GM21447 (cell line): ENCODE results near the gene CFAP97D1.
A peak's percentile ranks its signal among the peaks of the same experiment; 100 is the strongest.

Experiments
- ATAC-seq: cut with Tn5 transposase; IDR thresholded peaks from one replicate; pipeline ENCODE4 v1.9.1; 2021; ENCODE audit not compliant: unreplicated experiment

CFAP97D1 gene

DNA sequence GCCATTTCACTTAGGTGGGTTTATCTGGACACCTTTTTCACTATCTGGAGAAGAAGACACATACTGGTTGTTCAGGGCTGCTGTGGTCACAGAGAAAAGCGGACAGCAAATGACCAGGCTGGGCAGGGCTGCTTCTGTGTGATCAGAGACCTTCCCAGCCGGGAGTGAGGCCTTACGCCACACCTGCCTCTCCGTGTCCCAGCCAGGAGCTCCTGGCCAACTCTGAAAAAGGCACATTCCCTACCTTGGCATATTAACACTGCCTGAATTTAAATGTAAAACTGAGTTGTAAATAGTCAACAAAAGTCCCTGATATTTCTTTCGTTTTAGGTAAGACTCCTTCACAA, 12.5 kb upstream of the CFAP97D1 start:
- ATAC-seq, result no peak

DNA sequence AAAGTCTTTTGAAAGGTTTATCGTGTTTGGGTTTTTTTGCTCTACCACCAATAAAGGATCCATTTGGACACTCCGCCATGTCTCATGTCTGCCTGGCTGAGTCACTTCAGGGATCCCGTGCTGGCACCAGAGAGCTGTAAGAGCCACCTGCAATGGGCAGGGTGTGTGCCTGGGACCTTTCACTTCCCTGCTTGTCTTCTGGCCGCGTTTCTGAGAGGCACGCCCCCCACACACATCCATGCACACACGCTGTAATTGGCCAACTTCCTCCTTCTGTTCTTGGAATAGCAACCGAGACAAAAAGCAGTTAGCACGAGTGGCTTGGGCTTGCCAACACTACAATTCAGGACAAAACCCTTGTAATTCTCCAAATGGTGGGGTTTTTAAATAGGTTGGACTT, 11.9 kb upstream of the CFAP97D1 start:
- ATAC-seq, result no peak

DNA sequence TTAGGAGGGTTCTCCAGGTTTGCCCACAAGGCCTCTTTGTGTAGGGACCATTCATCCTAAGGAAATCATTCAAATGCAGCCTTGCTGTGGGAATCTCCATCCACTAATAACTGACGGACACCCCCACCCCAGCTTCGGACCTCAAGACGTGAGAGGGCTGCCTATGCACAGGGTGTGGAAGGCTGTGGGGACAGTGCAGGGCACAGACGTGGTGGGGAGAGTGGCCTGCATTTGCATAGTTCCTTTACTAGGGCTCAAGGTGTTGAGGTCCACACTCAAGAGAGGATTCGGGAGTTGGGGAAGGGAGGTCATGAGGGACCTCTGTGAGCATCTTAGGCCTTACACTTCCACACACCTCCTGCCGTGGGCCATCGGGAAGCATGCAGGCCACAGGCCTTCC, 11.3 kb upstream of the CFAP97D1 start:
- no peak for ATAC-seq

- no peak for ATAC-seq
Measured at GRCh38 chr17:43769426-43769825, 10.8 kb upstream of the CFAP97D1 start.

GRCh38 chr17:43769859-43770258, 10.4 kb upstream of the CFAP97D1 start:
- no peak for ATAC-seq

DNA sequence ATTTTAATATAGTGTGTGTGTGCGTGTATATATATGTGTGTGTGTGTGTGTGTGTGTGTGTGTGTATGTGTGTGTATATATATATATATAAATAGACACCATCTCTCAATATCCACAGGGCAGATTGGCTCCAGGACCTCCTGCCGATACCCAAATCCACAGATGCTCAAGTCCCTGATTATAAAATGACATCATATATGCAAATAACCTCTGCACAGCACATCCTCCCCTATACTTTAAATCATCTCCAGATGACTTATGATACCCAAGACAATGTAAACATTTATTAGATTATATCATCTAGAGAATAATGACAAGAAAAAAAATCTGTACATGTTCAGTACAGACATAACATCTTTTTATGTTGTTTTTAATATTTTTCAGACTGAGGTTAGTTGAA, 9.3 kb upstream of the CFAP97D1 start:
- ATAC-seq, result no peak

GRCh38 chr17:43771463-43771862, 8.8 kb upstream of the CFAP97D1 start:
- ATAC-seq, result no peak

DNA sequence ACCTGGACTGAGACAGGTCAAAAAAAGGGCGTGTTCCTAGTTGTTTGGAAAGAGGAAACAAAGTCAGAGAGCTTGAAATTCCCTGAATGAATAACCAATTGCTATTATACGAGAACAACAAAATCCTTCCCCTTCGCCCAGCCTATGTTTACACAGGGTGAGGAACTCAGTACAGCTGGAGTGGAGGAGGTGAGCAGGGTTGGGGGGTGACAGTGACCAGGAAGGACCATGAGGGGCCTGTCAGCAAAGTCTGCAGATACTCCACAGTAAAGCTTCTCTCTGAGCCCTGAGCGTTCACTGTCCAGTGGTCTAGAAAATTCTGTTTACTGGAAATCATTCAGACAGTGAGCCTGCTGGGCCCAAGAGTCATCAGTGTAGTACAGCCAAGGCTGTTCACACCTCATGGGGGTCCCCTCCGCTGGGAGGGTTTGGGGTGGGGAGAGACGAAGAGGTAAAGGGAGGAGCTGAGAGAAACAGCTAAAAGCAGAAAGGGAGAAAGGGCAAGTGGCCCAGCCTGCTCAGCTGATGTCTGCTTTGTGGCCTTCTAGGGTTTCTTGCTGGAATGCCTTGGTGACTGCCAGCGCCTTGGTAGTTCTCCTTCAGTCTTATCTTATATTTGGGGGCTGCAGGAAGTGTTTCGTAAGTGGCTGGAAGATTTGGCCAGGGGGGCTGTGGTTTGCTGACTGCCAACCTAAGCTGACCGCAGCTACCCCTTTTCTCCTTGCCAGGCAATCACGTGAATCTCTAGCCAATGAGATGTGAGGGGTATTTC, 7.2 kb upstream of the CFAP97D1 start:
- no peak for ATAC-seq

DNA sequence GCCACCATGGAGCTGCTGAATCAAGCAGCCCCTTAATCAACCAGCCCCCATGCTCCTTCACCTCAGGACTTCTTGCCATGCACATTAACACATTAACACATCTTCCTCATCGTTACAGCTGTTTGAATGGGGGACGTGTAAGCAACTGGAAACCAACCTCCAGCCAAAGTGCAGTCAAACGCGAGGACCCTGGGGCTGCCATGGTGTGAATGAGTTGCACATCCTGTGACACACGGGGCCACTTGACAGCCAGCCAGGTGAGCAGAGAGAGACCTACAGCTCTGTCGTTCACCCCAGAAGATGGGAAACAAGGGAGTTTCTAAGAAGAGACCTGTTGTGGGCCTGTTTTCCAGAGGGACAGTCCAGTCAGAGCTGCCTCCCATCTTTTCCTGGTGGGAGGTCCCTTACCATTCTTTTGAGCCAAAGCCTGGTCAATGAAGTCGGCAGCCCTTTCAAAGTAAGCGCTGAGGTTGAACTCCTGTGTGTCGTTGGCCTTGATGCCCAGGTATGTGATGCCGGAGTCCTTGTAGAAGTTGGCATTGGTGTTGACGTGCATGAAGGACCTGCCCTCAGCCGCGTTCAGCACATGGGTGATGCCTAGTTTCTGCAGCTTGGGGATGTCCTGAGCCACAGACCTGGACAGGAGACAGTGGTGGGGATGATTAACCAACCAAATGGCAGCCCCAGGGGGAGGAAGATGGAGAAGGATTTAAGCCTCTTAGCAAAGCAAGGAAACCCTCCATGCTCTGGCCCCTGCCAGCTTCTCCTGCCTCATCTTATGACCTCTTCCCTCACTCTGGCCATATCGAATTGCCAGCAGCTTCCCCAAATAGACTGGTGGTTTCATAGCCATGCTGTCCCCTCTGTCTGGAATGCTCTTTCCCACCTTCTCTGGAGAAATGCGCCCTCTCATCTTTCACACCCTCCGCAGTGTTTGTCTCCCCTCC, 5.7 kb upstream of the CFAP97D1 start:
- ATAC-seq, result no peak

DNA sequence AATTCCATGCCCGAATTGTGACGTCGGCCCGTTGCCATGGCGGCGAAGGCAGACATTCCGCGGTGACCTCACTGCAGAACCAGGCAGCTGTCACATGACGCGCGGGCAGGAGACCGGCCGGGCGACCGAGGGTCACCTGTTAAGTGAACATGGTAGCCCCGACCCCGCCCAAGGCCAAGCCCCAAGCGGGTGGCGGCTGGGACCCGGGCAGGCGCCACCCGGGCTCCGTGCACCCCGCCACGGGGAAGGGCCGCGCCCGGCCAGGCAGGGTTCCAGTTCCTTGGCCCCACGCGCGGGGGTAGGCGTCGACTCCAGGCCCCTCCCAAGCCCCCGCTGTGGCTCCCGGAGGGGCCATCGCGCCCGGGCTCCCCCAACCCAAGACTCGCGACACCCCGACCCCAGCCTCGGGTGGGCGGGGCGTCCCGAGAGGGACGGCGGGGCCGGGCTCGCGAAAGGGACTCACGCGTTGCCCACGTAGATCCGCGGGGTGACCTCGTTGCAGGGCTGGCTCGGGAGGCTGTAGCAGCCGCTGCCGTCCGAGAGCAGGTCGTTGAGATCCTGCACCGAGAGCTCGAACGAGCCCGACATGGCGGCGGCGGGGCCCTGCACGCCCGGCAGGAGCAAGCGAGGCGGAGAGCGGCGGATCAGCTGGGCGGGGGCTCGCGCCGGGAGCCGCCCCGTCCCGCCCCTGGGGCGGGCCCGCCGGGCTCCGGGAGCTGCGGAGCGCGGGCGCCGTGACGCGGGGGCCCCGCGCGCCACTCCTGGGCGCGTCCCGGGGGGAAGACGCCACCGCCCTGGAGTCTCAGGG, 1.7 kb upstream of the CFAP97D1 start, which contains the start of gene DUSP3:
DUSP3 (minus strand) TSS at position 641 of the 808 bp plus-strand sequence; CDS start at position 588, 53 bp downstream.
- ATAC-seq, result peak; percentile 72

DNA sequence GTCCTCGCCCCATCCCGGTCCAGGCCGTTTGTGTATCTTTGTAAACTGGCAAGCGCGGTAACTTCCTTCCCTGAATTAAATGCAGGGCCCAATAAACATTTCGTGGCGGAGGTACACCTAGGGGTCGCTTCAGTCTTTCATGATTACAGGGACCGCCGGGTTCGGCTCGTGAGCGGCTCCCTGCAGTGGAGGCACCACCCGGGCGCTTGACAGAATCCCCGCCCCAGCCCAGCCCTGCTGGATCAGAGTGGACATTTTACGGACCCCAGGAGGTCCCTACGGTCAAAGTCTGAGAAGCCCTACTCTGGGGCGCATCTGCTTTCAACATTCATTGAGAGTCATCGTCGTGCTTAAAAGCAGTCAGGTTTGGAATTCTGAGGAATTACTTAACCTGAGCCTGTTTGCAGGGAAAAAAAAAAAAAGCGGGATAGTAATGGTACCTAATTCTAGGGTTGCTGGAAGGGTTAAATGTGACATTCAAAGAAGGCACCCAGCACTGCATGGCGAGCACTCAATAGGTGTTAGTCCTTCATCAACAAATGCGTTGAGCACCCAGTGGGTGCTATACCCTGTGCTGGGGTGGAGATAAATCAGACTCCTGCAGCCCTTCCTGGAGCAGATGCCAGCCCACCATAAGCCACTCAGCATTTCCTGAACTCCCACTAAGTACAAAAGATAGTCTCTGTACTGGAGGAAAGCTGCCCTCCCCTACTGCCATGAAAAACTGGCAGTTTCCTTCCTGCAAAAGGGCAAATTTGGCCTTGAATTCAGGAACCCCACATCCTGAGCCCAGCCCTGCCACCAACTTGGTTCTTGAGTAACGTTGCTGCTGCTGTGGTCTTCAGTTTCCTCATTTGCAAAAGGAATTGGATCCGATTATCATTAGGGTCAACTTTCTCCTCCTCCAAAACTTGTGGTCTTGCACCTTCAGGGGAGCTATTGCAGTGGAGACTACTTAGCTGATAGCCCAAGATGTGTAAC, 800 bp upstream of the CFAP97D1 start:
- no peak for ATAC-seq

GRCh38 chr17:43782913-43783680, 2.9 kb downstream of the CFAP97D1 start:
- no peak for ATAC-seq

DNA sequence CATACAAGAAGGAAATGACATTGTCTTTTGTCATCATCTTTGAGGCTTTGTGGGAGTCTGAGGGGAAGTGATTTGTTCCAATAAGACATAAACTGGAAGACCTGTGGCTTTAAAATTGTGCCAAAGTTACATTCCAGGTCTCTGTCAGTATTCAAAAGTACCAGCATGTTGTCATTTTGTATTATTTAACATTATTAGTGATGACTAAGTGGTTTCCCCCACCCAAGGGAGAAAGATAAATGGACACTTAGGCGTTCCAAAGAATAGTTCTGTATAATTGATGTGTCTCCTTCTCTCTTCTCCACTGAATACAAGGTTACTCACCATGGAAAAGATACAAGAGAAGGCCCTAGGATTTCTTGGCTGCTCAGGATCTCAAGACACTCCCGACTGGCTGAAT, 3.8 kb downstream of the CFAP97D1 start:
- no peak for ATAC-seq

DNA sequence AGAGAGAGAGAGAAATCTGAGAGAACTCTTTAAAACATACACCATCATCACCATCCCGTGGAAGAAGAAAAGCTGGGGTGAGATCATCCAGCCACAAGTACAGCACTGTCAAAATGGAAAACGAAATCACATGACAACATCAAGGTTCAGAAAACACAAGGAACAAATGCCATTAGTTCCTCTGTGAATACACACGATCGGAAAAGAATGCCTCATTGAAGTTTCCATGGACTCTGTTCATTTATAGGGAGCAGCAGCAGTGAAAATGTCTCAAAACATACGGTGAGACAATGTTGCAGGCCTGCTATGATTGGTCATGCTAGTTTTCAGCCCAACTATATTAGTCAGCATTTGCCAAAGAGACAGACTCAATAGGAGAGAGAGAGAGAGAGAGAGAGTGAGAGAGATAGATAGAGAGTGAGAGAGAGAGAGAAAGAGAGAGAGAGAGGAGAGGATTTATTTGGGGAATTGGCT, 4.4 kb downstream of the CFAP97D1 start:
- no peak for ATAC-seq

DNA sequence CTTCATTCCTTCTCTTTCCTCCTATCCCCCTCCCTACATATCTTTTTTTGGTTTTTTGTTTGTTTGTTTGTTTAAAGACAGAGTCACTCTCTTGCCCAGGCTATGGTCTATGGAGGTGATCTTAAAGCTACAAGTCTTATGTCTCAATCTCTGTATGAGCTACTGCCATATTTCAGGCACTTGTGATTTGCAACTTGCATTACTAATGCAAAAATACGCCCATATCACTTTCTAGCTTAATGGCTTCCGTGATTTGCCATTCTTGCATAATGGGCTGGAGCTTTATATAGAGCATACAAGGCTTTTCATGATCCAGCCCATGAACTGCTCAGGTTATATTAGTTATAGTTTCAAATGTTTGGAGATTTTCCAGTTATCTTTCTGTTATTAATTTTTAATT, 7.5 kb downstream of the CFAP97D1 start:
- ATAC-seq, result no peak

DNA sequence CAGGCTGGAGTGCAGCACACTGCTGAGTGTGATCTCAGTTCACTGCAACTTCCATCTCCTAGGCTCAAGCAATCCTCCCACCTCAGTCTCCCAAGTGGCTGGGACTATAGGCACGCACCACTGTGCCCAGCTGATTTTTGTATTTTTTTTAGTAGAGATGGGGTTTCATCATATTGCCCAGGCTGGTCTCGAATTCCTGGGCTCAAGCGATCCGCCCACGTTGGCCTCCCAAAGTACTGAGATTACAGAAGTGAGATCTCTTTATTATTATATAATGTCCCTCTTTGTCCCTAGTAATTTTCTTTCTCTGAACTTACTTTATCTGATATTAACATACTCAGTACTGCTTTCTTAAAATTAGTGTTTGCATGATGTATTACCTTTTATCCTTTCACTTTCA, 8.3 kb downstream of the CFAP97D1 start:
- ATAC-seq, result no peak

GRCh38 chr17:43789482-43789881, 9.2 kb downstream of the CFAP97D1 start:
- ATAC-seq, result no peak

DNA sequence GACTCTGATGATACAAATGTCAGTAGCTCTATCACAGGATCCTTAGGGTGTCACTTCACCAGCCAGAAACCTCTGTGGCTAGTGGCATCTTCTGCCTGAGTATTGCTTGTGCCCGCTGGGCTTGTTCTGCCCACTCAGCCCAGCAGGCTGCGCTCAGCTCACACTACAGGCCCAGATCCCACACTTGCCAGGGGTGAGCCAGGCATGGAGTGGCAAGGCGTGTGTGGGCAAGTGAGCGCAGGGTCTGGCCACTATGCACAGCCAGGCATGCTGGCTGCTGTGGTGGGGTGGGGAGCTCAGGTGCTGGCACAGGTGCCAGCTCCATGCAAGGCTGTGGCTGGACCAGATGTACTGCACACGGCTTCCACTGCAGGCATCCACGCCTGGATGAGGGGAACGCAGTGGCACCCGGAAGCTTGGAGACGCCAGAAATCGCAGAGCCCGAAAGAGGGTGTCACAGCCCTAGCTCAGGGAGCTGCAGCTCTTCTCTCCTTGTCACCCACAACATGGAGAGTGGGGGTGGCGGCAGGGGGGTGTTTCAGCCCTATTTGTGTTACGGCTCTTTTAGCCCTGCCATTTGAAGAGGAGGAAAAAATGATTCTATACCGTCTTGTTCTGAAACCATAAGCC, 10.2 kb downstream of the CFAP97D1 start:
- ATAC-seq, result no peak

GRCh38 chr17:43791589-43791988, 11.4 kb downstream of the CFAP97D1 start:
- ATAC-seq, result no peak
